ENCODE results near the gene PRKCB.
A peak's percentile ranks its signal among the peaks of the same experiment; 100 is the strongest.

DNA sequence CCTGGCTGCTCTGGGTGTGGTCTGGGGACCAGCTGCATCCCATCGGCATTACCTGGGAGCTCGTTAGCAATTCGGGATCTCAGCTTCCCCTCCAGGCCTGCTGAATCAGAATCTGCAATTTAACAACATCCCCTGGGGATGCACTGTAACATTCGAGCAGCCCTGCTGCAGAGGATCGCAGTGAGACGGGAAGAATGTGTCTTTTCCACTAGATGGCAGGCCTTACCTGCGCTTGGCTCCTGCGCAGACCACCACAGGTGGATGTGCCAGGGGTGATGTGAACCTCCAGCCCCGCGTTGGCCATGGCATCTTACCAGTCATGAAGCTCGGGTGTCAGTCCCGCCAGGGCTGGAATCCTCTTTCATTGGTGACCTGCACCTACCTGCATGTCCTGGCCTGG is 209.9 kb downstream of the PRKCB start:
- TF ChIP-seq, protein P1, sequence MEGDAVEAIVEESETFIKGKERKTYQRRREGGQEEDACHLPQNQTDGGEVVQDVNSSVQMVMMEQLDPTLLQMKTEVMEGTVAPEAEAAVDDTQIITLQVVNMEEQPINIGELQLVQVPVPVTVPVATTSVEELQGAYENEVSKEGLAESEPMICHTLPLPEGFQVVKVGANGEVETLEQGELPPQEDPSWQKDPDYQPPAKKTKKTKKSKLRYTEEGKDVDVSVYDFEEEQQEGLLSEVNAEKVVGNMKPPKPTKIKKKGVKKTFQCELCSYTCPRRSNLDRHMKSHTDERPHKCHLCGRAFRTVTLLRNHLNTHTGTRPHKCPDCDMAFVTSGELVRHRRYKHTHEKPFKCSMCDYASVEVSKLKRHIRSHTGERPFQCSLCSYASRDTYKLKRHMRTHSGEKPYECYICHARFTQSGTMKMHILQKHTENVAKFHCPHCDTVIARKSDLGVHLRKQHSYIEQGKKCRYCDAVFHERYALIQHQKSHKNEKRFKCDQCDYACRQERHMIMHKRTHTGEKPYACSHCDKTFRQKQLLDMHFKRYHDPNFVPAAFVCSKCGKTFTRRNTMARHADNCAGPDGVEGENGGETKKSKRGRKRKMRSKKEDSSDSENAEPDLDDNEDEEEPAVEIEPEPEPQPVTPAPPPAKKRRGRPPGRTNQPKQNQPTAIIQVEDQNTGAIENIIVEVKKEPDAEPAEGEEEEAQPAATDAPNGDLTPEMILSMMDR (IDR thresholded peaks at IDR 0.05; ENCODE audit: low read depth, low read length) = peak; percentile 71
- no peak for TF ChIP-seq EZH2phosphoT487 (IDR thresholded peaks at IDR 0.05; ENCODE audit: low read depth)

Data from OCI-LY3 (cell line).